Measurements from ENCODE around the gene IFT74. TPM values are rescaled to one million over a fixed set of nuclear protein-coding genes. Genes with fewer than 3 reads are reported as not detected.

Gene IFT74
- total RNA-seq, 1 experiment from 2014 or later, result 16.2 TPM

- no peak overlapping the region for H4K91ac ChIP-seq (ENCODE audit: insufficient read length, low read depth, low read length)
- WGBS (ENCODE audit: extremely low coverage, insufficient read length, low lambda C conversion rate), result no CpG with 5 or more reads among the region's 2 CpGs
- peak overlapping the region; percentile 5 for H3K56ac ChIP-seq (ENCODE audit: insufficient read length, low read depth, low read length)
- H3K14ac ChIP-seq (ENCODE audit: insufficient read depth, low read length), result no peak overlapping the region
- no peak for DNase-seq
- no peaks in the 10 kb centered on the region for H3K23me2 ChIP-seq (ENCODE audit: insufficient read length, low read depth, low read length, poor library complexity, severe bottlenecking)
- H4K5ac ChIP-seq (ENCODE audit: insufficient read length, low read depth, low read length), result no peak overlapping the region
- Mint-ChIP-seq H3K27me3 (ENCODE audit: low read depth) (no peaks in the 10 kb centered on the region), H3K27ac (no peak overlapping the region), H3K36me3 (ENCODE audit: insufficient read depth in 1 of 3, low read depth in 3 of 3) (no peaks in the 10 kb centered on the region), H3K4me1 (peaks cover 14 to 25% of the 10 kb centered on the region in 2 experiments), H3K9me3 (no peaks in the 10 kb centered on the region), H3K4me3 (peak overlapping the region; percentile 7 to 54; a peak in 4 of 5 replicates)
- no peak overlapping the region for H2BK15ac ChIP-seq (ENCODE audit: low read depth, low read length)
- H2AK5ac ChIP-seq (ENCODE audit: insufficient read length, low read length), result no peak overlapping the region
- H3K4ac ChIP-seq (ENCODE audit: low read depth, low read length), result no peak overlapping the region
- H4K20me1 ChIP-seq (ENCODE audit: control insufficient read depth, insufficient read depth, insufficient read length), result no peaks in the 10 kb centered on the region
- H3K18ac ChIP-seq (ENCODE audit: insufficient read length, low read depth, low read length), result no peak overlapping the region
- H2BK20ac ChIP-seq (ENCODE audit: low read depth, low read length, poor library complexity, severe bottlenecking), result no peak overlapping the region
- peaks cover 4% of the 10 kb centered on the region; the same call in 1 of the 2 replicates for H3K4me1 ChIP-seq (ENCODE audit: insufficient read depth, low read length)
- no peak overlapping the region for H2BK5ac ChIP-seq (ENCODE audit: insufficient read length, low read length)
- H3K27me3 ChIP-seq (ENCODE audit: insufficient read depth, low read length), result no peaks in the 10 kb centered on the region
- H3K79me1 ChIP-seq (ENCODE audit: insufficient read depth, low read depth, low read length, poor library complexity, severe bottlenecking), result no peaks in the 10 kb centered on the region
- H2BK12ac ChIP-seq (ENCODE audit: insufficient read length, low read depth, low read length), result no peak overlapping the region
- H2AFZ ChIP-seq (ENCODE audit: low read length), result no peak overlapping the region
- no peak overlapping the region for H3K23ac ChIP-seq (ENCODE audit: insufficient read length, low read depth, low read length)
- H3K4me2 ChIP-seq (ENCODE audit: insufficient read depth, insufficient read length, low read length), result peak overlapping the region; percentile 81
- peak overlapping the region; percentile 72 for H3K9ac ChIP-seq (ENCODE audit: extremely low read depth, insufficient read length, low read length)
- H2BK120ac ChIP-seq (ENCODE audit: low read depth, low read length, poor library complexity, severe bottlenecking), result no peak overlapping the region
- no peak for TF ChIP-seq CTCF (conservative IDR thresholded peaks at IDR 0.05)
- no peak overlapping the region for H3T11ph ChIP-seq (ENCODE audit: low read length)
- H3K79me2 ChIP-seq (ENCODE audit: insufficient read depth, low read length), result no peaks in the 10 kb centered on the region; the same call in 1 of the 2 replicates
- no peak overlapping the region for H4K8ac ChIP-seq (replicated peaks; ENCODE audit: insufficient read length, low read depth, low read length)
- no peaks in the 10 kb centered on the region for H3K9me3 ChIP-seq (ENCODE audit: control insufficient read depth, low read depth, low read length)
- peak overlapping the region; percentile 59 for H3K27ac ChIP-seq (ENCODE audit: insufficient read length, low read depth, low read length)
These were observed 153.4 kb downstream of the IFT74 start for GRCh38 chr9:27109621-27110020.
